Fibroblast of pulmonary artery (primary cell): ENCODE results near the gene SPG21.

Source experiments
- DNase-seq: peaks from one replicate; pipeline ENCODE4 v3.0.0-alpha.2; 2010; ENCODE audit warnings: low read depth
- H3K4me3 ChIP-seq: replicated peaks from 2 replicates; pipeline ENCODE4 v1.5.1; 2011; ENCODE audit warnings: low read depth, mild to moderate bottlenecking, control low read depth, low read length, moderate library complexity
- CTCF ChIP-seq: IDR thresholded peaks from 2 replicates; pipeline ENCODE4 v1.5.1; 2011; ENCODE audit warnings: mild to moderate bottlenecking, control low read depth, low read length, inconsistent platforms; ENCODE audit errors: missing control alignments

SPG21 gene

GRCh38 chr15:64930778-64931371, 58.8 kb downstream of the SPG21 start:
- no peak for TF ChIP-seq CTCF
- DNase-seq = peak; percentile 63
- no peak overlapping the region for H3K4me3 ChIP-seq

DNA sequence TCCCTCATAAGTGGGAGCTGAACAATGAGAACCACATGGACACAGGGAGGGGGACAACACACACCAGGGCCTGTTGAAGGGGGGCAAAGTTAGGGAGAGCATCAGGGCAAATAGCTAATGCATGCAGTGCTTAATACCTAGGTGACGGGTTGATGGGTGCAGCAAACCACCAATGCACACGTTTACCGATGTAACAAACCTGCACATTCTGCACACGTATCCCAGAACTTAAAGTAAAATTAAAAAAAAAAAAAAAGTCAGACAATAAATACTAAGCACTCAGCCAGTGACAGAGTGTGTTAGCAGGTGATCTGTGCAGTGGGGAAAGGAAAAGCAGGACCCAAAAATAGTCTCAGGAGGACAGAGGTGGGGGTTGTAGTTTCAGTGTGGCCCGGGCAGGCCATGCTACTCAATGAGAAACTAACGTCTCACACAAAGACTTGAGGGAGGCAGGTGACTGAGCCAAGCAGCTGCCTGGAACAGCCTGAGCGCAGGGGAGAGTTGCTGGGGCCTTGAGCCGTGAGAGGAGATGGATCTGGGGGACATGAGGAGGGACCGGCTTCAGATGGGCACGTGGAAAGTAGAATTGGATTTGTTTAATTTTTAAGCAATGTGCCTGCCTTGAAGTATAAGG, 59.6 kb downstream of the SPG21 start:
- TF ChIP-seq CTCF = no peak
- DNase-seq = no peak
- no peak overlapping the region for H3K4me3 ChIP-seq

GRCh38 chr15:64928626-64929220, 61.0 kb downstream of the SPG21 start:
- TF ChIP-seq CTCF = no peak
- H3K4me3 ChIP-seq = no peak overlapping the region
- no peak for DNase-seq

GRCh38 chr15:64926661-64927060, 63.1 kb downstream of the SPG21 start:
- no peak for TF ChIP-seq CTCF
- no peak for DNase-seq
- no peak overlapping the region for H3K4me3 ChIP-seq

DNA sequence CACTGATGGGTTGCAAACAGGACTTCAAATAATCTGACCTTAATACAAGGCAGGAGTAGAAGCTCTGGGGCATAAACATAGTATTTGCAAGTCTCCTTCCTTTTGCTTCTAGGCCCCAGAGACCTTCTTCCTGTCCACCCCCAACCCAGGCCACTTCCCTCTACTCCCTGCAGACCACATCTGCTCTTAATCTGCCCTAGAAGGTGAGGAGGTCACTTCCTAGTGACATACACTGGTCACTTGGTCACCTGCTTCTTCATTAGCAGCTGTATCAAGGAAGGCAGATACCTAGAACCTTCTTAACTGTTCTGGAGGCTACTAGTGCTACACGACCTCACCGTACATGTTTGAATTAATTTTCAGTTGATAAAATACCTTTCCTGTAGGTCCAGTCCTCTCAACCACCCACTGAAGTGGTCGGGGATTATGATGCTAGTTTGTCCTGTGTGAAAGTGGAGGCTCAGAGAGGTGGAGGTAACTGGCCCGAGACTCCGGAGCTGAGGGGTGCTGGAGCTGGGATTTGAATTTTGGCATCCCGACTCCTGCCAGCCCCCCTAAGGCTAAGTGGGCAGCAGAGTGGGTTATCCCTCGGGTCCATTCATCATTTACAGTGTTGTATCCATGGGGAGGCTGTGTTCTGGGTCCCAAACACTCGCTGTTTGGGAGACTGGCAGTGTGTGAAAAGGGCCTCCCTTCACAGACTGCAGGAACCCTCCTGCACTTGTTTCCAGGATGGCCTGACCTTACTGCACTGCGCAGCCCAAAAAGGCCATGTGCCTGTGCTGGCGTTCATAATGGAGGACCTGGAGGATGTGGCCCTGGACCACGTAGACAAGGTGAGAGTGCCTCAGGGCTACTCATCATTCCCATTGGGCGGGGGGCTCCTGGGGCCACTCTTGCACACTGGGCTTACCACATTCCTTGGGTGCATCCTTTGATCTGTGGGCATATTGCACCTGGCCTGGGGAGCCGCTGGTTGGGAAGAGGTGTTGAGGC, 64.1 kb downstream of the SPG21 start:
- TF ChIP-seq CTCF = no peak
- DNase-seq = no peak
- H3K4me3 ChIP-seq = no peak overlapping the region

- TF ChIP-seq CTCF = no peak
- DNase-seq = no peak
These were observed 66.2 kb downstream of the SPG21 start for GRCh38 chr15:64923546-64923945.

More at GRCh38 chr15:64923546-64923945, 66.2 kb downstream of the SPG21 start:
- H3K4me3 ChIP-seq = no peak overlapping the region
